Endothelial cell of umbilical vein (primary cell): ENCODE data around the gene CISD3. TPM values are rescaled to one million over a fixed set of nuclear protein-coding genes. Genes with fewer than 3 reads are reported as not detected.

Source experiments
- BruUV-seq: library from RNA; stranded (reverse); fragments of 400-500 nt; replicated peaks from 2 replicates; lab custom pipeline; 2021; lab: Mats Ljungman, UMichigan
- CTCF ChIA-PET: fragments of 300-600, 350-600 bp; sonication (Branson Sonifier 250); formaldehyde crosslinking; loops from one replicate; lab custom pipeline; 2021; ENCODE audit warnings: antibody characterized with exemption, inconsistent platforms; lab: Charles Lee
- POLR2A ChIA-PET: fragments of 300-600, 350-600 bp; sonication (Branson Sonifier 250); formaldehyde crosslinking; loops from one replicate; lab custom pipeline; 2021; ENCODE audit warnings: antibody characterized with exemption, inconsistent platforms; lab: Charles Lee
- DNase-seq: peaks from one replicate; pipeline ENCODE4 v3.0.0-alpha.2; 2011; ENCODE audit warnings: low read depth, low spot score
- FAIRE-seq: peaks from 2 replicates; lab custom pipeline; 2011; peaks lifted over from hg19 to GRCh38; lab: Jason Lieb, UNC
- H2AFZ ChIP-seq: 2 replicates; pipeline ENCODE4 v1.6.0; 2012; ENCODE audit warnings: low read depth, low read length, control low read depth, inconsistent platforms
- H3K27ac ChIP-seq: 2 replicates; pipeline ENCODE4 v1.5.1; 2011; ENCODE audit warnings: low read depth, mild to moderate bottlenecking, control low read depth, low read length, moderate library complexity; ENCODE audit not compliant: insufficient read depth
- H3K27me3 ChIP-seq, 2 experiments: 2 replicates each; pipeline versions ENCODE4 v1.6.0 to v1.6.1; 2011; ENCODE audit warnings: low read length in 2 of 2, mixed read lengths in 1 of 2; ENCODE audit not compliant: control insufficient read depth in 2 of 2, insufficient read depth in 2 of 2
- H3K36me3 ChIP-seq, 2 experiments: 2 replicates in 1 of 2; 3 replicates in 1 of 2; pipeline ENCODE4 v1.5.1; 2011; ENCODE audit warnings: low read length in 2 of 2, mild to moderate bottlenecking in 1 of 2, moderate library complexity in 1 of 2; ENCODE audit not compliant: control insufficient read depth in 2 of 2, insufficient read depth in 2 of 2; ENCODE audit errors: extremely low read depth in 1 of 2
- H3K4me1 ChIP-seq: 3 replicates; pipeline ENCODE4 v1.5.1; 2011; ENCODE audit warnings: mild to moderate bottlenecking, low read length; ENCODE audit not compliant: control insufficient read depth, insufficient read depth; ENCODE audit errors: extremely low read depth
- H3K4me2 ChIP-seq: 2 replicates; pipeline ENCODE4 v1.6.1; 2011; ENCODE audit warnings: low read length, control low read depth, mixed read lengths; ENCODE audit not compliant: insufficient read depth
- H3K4me3 ChIP-seq, 3 experiments: fragments of 200-600 bp in 1 of 3; sonication (generic), shearing (Covaris generic) in 1 of 3; replicated peaks in 1 of 3; 2 replicates each; pipeline ENCODE4 v1.5.1; 2011 to 2016; ENCODE audit warnings: control low read depth in 3 of 3, low read length in 3 of 3, mild to moderate bottlenecking in 2 of 3, inconsistent platforms in 1 of 3, low read depth in 1 of 3, moderate library complexity in 1 of 3; ENCODE audit not compliant: insufficient read depth in 1 of 3
- H3K79me2 ChIP-seq: 2 replicates; pipeline ENCODE4 v1.6.0; 2012; ENCODE audit warnings: low read length, inconsistent platforms; ENCODE audit not compliant: control insufficient read depth, insufficient read depth
- H3K9ac ChIP-seq: replicated peaks from 2 replicates; pipeline ENCODE3; 2011; ENCODE audit warnings: low read length, control low read depth; ENCODE audit not compliant: insufficient read depth; ENCODE audit errors: extremely low read depth
- H3K9me1 ChIP-seq: replicated peaks from 3 replicates; pipeline ENCODE4 v1.6.0; 2011; ENCODE audit warnings: mild to moderate bottlenecking, low read length; ENCODE audit not compliant: control insufficient read depth, insufficient read depth; ENCODE audit errors: extremely low read depth
- H3K9me3 ChIP-seq: replicated peaks from 2 replicates; pipeline ENCODE4 v1.5.1; 2012; ENCODE audit warnings: low read length, inconsistent platforms; ENCODE audit not compliant: control insufficient read depth, insufficient read depth
- H4K20me1 ChIP-seq: replicated peaks from 2 replicates; pipeline ENCODE3; 2011; ENCODE audit warnings: mild to moderate bottlenecking, low read length; ENCODE audit not compliant: control insufficient read depth, insufficient read depth; ENCODE audit errors: extremely low read depth
- CTCF ChIP-seq, 2 donors: IDR thresholded peaks; 1 replicate in 1 of 2; 2 replicates in 1 of 2; pipeline ENCODE4 v1.5.1; 2011; ENCODE audit warnings: low read length in 2 of 2, mild to moderate bottlenecking in 2 of 2, moderate library complexity in 2 of 2, control low read depth in 1 of 2, inconsistent platforms in 1 of 2, low read depth in 1 of 2; ENCODE audit not compliant: insufficient read depth in 1 of 2; ENCODE audit errors: extremely low read depth in 1 of 2
- EZH2 ChIP-seq: IDR thresholded peaks from 2 replicates; pipeline ENCODE4 v1.6.1; 2012; ENCODE audit warnings: borderline replicate concordance, low read depth, mild to moderate bottlenecking, moderate library complexity, low read length, inconsistent platforms; ENCODE audit not compliant: severe bottlenecking
- FOS ChIP-seq: IDR thresholded peaks from 2 replicates; pipeline ENCODE4 v1.6.1; 2011; ENCODE audit warnings: mild to moderate bottlenecking, low read length, moderate library complexity, borderline replicate concordance; ENCODE audit not compliant: insufficient read depth
- GATA2 ChIP-seq: IDR thresholded peaks from 2 replicates; pipeline ENCODE4 v1.7.0; 2011; ENCODE audit warnings: low read depth, mild to moderate bottlenecking, moderate library complexity, mixed read lengths, low read length; ENCODE audit not compliant: insufficient read length, insufficient read depth
- JUN ChIP-seq: IDR thresholded peaks from 2 replicates; pipeline ENCODE4 v1.6.1; 2011; ENCODE audit warnings: borderline replicate concordance, low read depth; ENCODE audit not compliant: insufficient read length, insufficient read depth
- MAX ChIP-seq: IDR thresholded peaks from 2 replicates; pipeline ENCODE4 v1.6.1; 2011; ENCODE audit not compliant: insufficient read depth, insufficient read length
- MYC ChIP-seq: IDR thresholded peaks from one replicate; pipeline ENCODE4 v1.6.1; 2011; ENCODE audit warnings: mild to moderate bottlenecking, low read depth, low read length
- POLR2A ChIP-seq: IDR thresholded peaks from 2 replicates; pipeline ENCODE4 v1.6.1; 2012; ENCODE audit warnings: low read depth, mild to moderate bottlenecking, control low read depth, low read length
- POLR2AphosphoS5 ChIP-seq: IDR thresholded peaks from 2 replicates; pipeline ENCODE4 v1.6.1; 2012; ENCODE audit warnings: low read depth, mild to moderate bottlenecking, control low read depth, low read length, moderate library complexity; ENCODE audit not compliant: insufficient read depth
- dilution Hi-C: fragments of 300-500 bp; cut with MboI; formaldehyde crosslinking; loops from one replicate; pipeline ENCODE4 v1.15.0; 2019; ENCODE audit warnings: low sequenced_read_pairs; ENCODE audit not compliant: extremely low pct_ligation_motif_present
- intact Hi-C: fragments of 100-400 bp; cut with micrococcal nuclease; formaldehyde crosslinking; loops from one replicate; pipeline ENCODE4 v1.10.0; 2022
- polyA plus RNA-seq, 4 experiments: library from polyadenylated mRNA; depleted of rRNA in 3 of 4; stranded (reverse) in 3 of 4; unstranded in 1 of 4; fragments of >200 nt; gene quantifications; 2 replicates each; pipeline versions ENCODE4 v1.2.1 to v1.2.3, GENCODE V29; 2011 to 2012; ENCODE audit warnings: missing spikeins in 1 of 4
- total RNA-seq: library from RNA; stranded (reverse); gene quantifications from 2 replicates; pipeline ENCODE4 v1.2.3, GENCODE V29; 2021

CISD3 gene
- total and polyA plus RNA-seq, 2 donors (not counting 3 experiments of a cell fraction or from before 2014, with no cell fraction given) = 8.7 to 23.7 TPM

- ChIA-PET CTCF (interaction anchor here (0.9 to 2.7 kb wide), 16 partner anchors 8 to 423 kb away, joined by 3 to 39 read pairs (median 4); partner anchors contain the start of gene EPOP), POLR2A (interaction anchor here (0.6 to 1.1 kb wide), 3 partner anchors 53 to 692 kb away, joined by 3 to 12 read pairs (median 3); no protein-coding TSS in a partner anchor)
- H3K79me2 ChIP-seq = peaks cover 3% of the 10 kb centered on the region
- H3K27me3 ChIP-seq = no peaks in the 10 kb centered on the region
- peak overlapping the region; percentile 61 for H2AFZ ChIP-seq
- BruUV-seq = no TSS peak
- H4K20me1 ChIP-seq = no peaks in the 10 kb centered on the region
- no peak for TF ChIP-seq POLR2A
- no peak for TF ChIP-seq EZH2
- no peak for TF ChIP-seq JUN
- no peak for TF ChIP-seq POLR2AphosphoS5
- TF ChIP-seq MAX = no peak
- TF ChIP-seq GATA2 = no peak
- no peak for TF ChIP-seq MYC
- no peak for TF ChIP-seq FOS
- no peak for TF ChIP-seq CTCF (IDR thresholded peaks at IDR 0.05; ENCODE audit: extremely low read depth in 1 of 2, insufficient read depth in 1 of 2, low read depth in 1 of 2, low read length in 2 of 2)
- dilution Hi-C loops = no loop called here
- DNase-seq = peak; percentile 53
- peaks cover 27% of the 10 kb centered on the region for H3K4me1 ChIP-seq
- peak overlapping the region; percentile 57 for H3K9ac ChIP-seq
- H3K4me3 ChIP-seq = peak overlapping the region; percentile 58 to 68 (median 64)
- FAIRE-seq = no peak
- no peaks in the 10 kb centered on the region for H3K9me3 ChIP-seq
- intact Hi-C loops = loop anchor here (1.0 kb wide), 2 partner anchors 28 to 53 kb away; no protein-coding TSS in a partner anchor
- peaks cover 2 to 7% of the 10 kb centered on the region in 2 experiments for H3K36me3 ChIP-seq
- H3K9me1 ChIP-seq = no peaks in the 10 kb centered on the region
- H3K4me2 ChIP-seq = peak overlapping the region; percentile 75
- peak overlapping the region; percentile 25 for H3K27ac ChIP-seq
These were observed 612 bp downstream of the CISD3 start for GRCh38 chr17:38730526-38731379.
